DOHH2 (cell line): ENCODE data around the gene SHC4.
"Not testable (repeated sequence)": the region's sequence is repeated elsewhere in the genome, so short reads cannot be mapped to it uniquely, and the experiment has no call there.

ENCODE experiments used
- H3F3A ChIP-seq: fragments of 200-600 bp; sonication (generic), shearing (Covaris generic); 2 replicates; pipeline ENCODE4 v1.6.0; 2016; ENCODE audit warnings: antibody characterized with exemption, mild to moderate bottlenecking; ENCODE audit not compliant: control insufficient read depth, insufficient read depth
- H3K27ac ChIP-seq: fragments of 200-600 bp; sonication (generic); 2 replicates; pipeline ENCODE4 v1.5.1; 2014; ENCODE audit warnings: low read depth, mild to moderate bottlenecking, low read length, moderate library complexity
- H3K27me3 ChIP-seq: fragments of 200-600 bp; sonication (generic); 2 replicates; pipeline ENCODE4 v1.6.1; 2014; ENCODE audit warnings: mild to moderate bottlenecking, low read length, mixed read lengths; ENCODE audit not compliant: control insufficient read depth
- H3K36me3 ChIP-seq: fragments of 200-600 bp; sonication (generic); 2 replicates; pipeline ENCODE4 v1.6.1; 2014; ENCODE audit warnings: mild to moderate bottlenecking, low read length, moderate library complexity, mixed read lengths; ENCODE audit not compliant: control insufficient read depth
- H3K4me1 ChIP-seq: fragments of 200-600 bp; sonication (generic); 2 replicates; pipeline ENCODE4 v1.6.1; 2014; ENCODE audit warnings: mild to moderate bottlenecking, low read length, mixed read lengths; ENCODE audit not compliant: control insufficient read depth
- H3K4me2 ChIP-seq: fragments of 200-600 bp; sonication (generic); 2 replicates; pipeline ENCODE4 v1.6.0; 2014; ENCODE audit warnings: mild to moderate bottlenecking, low read length, moderate library complexity
- H3K4me3 ChIP-seq: fragments of 200-600 bp; sonication (generic); 2 replicates; pipeline ENCODE4 v1.5.1; 2014; ENCODE audit warnings: mild to moderate bottlenecking, low read length, mixed read lengths
- H3K79me2 ChIP-seq: fragments of 200-600 bp; sonication (generic); 2 replicates; pipeline ENCODE4 v1.6.1; 2014; ENCODE audit warnings: mild to moderate bottlenecking, low read length, mixed read lengths; ENCODE audit not compliant: control insufficient read depth
- H3K9me2 ChIP-seq: fragments of 200-600 bp; sonication (generic); replicated peaks from 2 replicates; pipeline ENCODE4 v1.6.1; 2014; ENCODE audit warnings: mild to moderate bottlenecking, low read length, mixed read lengths; ENCODE audit not compliant: control insufficient read depth
- H3K9me3 ChIP-seq: fragments of 200-600 bp; sonication (generic); 2 replicates; pipeline ENCODE4 v1.6.1; 2014; ENCODE audit warnings: antibody characterized with exemption, low read length, mixed read lengths; ENCODE audit not compliant: control insufficient read depth, insufficient read depth
- H4K20me1 ChIP-seq: fragments of 200-600 bp; sonication (generic); 2 replicates; pipeline ENCODE4 v1.6.0; 2014; ENCODE audit warnings: low read depth, mild to moderate bottlenecking, antibody characterized with exemption, low read length, moderate library complexity; ENCODE audit not compliant: control insufficient read depth, insufficient read depth
- CTCF ChIP-seq: fragments of 200-600 bp; sonication (generic); IDR thresholded peaks from one replicate; pipeline ENCODE4 v1.5.1; 2014; ENCODE audit warnings: antibody characterized with exemption, mild to moderate bottlenecking, low read depth, low read length; ENCODE audit not compliant: poor library complexity, severe bottlenecking
- EZH2phosphoT487 ChIP-seq: fragments of 200-600 bp; sonication (generic); IDR thresholded peaks from 2 replicates; pipeline ENCODE4 v1.6.1; 2017; ENCODE audit warnings: borderline replicate concordance, mild to moderate bottlenecking, antibody characterized with exemption, low read length, moderate library complexity, mixed read lengths

SHC4 gene

GRCh38 chr15:48913141-48913540, 50.6 kb downstream of the SHC4 start:
- Histone ChIP-seq H3K27ac (no peak overlapping the region), H3K4me3 (no peak overlapping the region), H3K27me3 (no peaks in the 10 kb centered on the region), H3K4me1 (no peaks in the 10 kb centered on the region), H3K36me3 (no peaks in the 10 kb centered on the region), H3K4me2 (no peak overlapping the region), H3F3A (no peaks in the 10 kb centered on the region), H4K20me1 (no peaks in the 10 kb centered on the region), H3K9me2 (no peaks in the 10 kb centered on the region), H3K9me3 (no peaks in the 10 kb centered on the region), H3K79me2 (no peaks in the 10 kb centered on the region)
- TF ChIP-seq EZH2phosphoT487 (no peak), CTCF (no peak)

DNA sequence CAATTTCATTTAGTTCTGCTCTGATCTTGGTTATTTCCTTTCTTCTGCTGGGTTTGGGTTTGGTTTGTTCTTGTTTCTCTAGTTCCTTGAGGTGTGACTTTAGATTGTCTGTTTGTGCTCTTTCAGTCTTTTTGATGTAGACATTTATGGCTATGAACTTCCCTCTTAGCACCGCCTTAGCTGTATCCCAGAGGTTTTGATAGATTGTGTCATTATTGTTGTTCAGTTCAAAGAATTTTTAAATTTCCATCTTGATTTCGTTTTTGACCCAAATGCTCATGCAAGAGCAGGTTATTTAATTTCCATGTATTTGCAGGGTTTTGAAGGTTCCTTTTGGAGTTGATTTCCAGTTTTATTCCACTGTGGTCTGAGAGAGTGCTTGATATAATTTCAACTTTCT, 53.2 kb downstream of the SHC4 start:
- H3K4me3 ChIP-seq, H3F3A ChIP-seq, H3K9me3 ChIP-seq, H3K4me1 ChIP-seq, H3K36me3 ChIP-seq, H3K9me2 ChIP-seq, H3K79me2 ChIP-seq, H3K27me3 ChIP-seq, H4K20me1 ChIP-seq, H3K27ac ChIP-seq, H3K4me2 ChIP-seq: not testable (repeated sequence)

DNA sequence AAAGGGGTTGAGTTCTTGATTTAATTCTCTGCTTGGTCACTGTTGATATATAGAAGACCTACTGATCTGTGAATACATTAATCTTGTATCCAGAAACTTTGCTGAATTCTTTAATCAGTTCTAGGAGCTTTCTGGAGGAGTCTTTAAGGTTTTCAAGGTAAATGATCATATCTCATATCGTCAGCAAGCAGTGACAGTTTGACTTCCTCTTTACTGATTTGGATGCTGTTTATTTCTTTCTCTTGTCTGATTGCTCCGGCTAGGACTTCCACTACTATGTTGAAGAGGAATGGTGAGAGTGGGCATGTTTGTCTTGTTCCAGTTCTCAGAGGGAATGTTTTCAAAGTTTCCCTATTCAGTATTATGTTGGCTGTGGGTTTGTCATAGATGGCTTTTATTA, 54.4 kb downstream of the SHC4 start:
- not testable (repeated sequence) for H3K4me3 ChIP-seq, H3K4me2 ChIP-seq, H3F3A ChIP-seq, H4K20me1 ChIP-seq, H3K9me2 ChIP-seq, H3K4me1 ChIP-seq, H3K36me3 ChIP-seq, H3K79me2 ChIP-seq, H3K27me3 ChIP-seq, H3K27ac ChIP-seq, H3K9me3 ChIP-seq

GRCh38 chr15:48905847-48906246, 57.9 kb downstream of the SHC4 start:
- H3K4me1 ChIP-seq = no peaks in the 10 kb centered on the region
- H4K20me1 ChIP-seq = no peaks in the 10 kb centered on the region
- no peak overlapping the region for H3K27ac ChIP-seq
- no peak for TF ChIP-seq CTCF
- no peak for TF ChIP-seq EZH2phosphoT487
- H3K4me2 ChIP-seq = no peak overlapping the region
- no peak overlapping the region for H3K4me3 ChIP-seq
- H3K9me2 ChIP-seq = no peaks in the 10 kb centered on the region
- H3K36me3 ChIP-seq = no peaks in the 10 kb centered on the region
- no peaks in the 10 kb centered on the region for H3F3A ChIP-seq
- no peaks in the 10 kb centered on the region for H3K79me2 ChIP-seq
- no peaks in the 10 kb centered on the region for H3K9me3 ChIP-seq
- H3K27me3 ChIP-seq = no peaks in the 10 kb centered on the region
